Non-pigmented ciliary epithelial cell (primary cell): Measurements from ENCODE around the gene KLHL17.
"Not testable (repeated sequence)": the region's sequence is repeated elsewhere in the genome, so short reads cannot be mapped to it uniquely, and the experiment has no call there.

Source experiments
- DNase-seq: peaks from one replicate; pipeline ENCODE4 v3.0.0-alpha.2; 2010; ENCODE audit warnings: low read depth

The KLHL17 gene

GRCh38 chr1:937521-937920, 22.9 kb upstream of the KLHL17 start:
- DNase-seq = no peak

- no peak for DNase-seq
Measured at GRCh38 chr1:938088-938683, 22.2 kb upstream of the KLHL17 start.

DNA sequence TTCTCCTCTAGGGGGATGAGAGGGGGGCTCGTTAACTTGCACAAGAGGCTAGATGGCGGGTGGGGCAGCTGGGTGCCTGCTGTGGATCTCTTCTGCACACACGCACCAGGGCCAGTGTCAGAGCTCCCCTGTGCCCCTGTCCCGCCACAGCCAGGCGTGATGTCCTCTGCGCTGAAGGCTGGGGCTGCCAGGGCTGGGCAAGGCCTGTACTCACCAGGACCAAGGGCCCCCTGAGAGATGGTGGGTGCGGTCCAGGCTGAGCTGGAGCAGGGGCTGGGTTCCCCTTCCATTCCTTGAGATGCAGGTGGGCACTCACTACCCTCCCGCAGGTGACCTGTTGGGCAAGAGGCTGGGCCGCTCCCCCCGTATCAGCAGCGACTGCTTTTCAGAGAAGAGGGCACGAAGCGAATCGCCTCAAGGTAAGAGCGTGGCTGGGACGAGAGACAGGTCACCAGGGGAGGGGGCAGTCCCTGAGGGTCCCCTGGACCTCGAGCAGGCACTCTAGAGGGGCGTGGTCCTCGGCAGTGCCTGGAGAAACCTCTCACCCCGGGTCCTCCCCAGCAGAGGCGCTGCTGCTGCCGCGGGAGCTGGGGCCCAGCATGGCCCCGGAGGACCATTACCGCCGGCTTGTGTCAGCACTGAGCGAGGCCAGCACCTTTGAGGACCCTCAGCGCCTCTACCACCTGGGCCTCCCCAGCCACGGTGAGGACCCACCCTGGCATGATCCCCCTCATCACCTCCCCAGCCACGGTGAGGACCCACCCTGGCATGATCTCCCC, 21.5 kb upstream of the KLHL17 start:
- no peak for DNase-seq

- no peak for DNase-seq
Measured at GRCh38 chr1:939511-940106, 20.8 kb upstream of the KLHL17 start.

- DNase-seq = no peak
Measured at GRCh38 chr1:940107-941014, 20.0 kb upstream of the KLHL17 start.

DNA sequence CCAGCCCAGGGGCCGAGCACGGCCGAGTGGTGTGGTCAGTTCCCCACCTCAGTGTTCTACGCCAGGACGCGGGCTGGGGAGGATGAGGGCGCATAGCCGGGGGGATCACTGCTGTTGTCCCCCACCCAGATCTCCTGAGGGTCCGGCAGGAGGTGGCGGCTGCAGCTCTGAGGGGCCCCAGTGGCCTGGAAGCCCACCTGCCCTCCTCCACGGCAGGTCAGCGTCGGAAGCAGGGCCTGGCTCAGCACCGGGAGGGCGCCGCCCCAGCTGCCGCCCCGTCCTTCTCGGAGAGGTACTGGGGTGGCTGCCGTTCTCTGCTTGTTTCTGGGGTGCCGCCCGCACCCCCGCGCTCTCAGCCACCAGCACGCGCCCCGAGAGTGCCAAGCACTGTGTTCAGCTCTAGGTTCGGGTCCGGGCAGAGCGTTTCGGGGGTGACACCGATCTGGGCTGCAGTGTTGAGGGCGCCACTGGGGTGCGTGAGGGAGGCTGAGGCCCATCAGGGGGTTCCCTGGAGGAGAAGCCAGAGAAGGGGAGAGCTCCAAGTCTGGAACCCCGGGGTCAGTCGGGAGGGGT, 19.3 kb upstream of the KLHL17 start:
- no peak for DNase-seq

GRCh38 chr1:941588-942383, 18.6 kb upstream of the KLHL17 start:
- no peak for DNase-seq

GRCh38 chr1:942411-942821, 18.0 kb upstream of the KLHL17 start:
- no peak for DNase-seq

GRCh38 chr1:942864-943533, 17.4 kb upstream of the KLHL17 start:
- DNase-seq = no peak

DNA sequence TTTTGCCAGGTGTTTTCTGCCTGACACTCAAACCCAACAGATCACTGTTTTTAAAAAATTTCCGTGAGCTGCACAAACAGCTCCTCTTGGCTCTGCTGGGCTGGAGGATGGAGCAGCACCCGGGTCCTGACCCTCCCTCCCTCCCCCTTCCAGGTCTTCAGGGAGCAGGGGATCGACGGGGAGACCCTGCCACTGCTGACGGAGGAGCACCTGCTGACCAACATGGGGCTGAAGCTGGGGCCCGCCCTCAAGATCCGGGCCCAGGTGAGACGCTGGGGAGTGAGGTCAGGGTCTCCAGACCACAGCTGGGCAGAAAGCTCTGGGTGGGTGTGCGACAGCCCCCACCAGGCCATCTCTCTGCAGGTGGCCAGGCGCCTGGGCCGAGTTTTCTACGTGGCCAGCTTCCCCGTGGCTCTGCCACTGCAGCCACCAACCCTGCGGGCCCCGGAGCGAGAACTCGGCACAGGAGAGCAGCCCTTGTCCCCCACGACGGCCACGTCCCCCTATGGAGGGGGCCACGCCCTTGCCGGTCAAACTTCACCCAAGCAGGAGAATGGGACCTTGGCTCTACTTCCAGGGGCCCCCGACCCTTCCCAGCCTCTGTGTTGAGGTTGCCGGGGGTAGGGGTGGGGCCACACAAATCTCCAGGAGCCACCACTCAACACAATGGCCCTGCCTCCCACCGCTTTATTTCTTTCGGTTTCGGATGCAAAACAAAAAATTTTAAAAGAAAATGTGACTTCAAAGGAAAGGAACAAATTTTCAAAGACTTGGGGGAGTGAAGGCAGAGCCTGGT, 16.6 kb upstream of the KLHL17 start:
- DNase-seq = no peak

- DNase-seq = no peak
Measured at GRCh38 chr1:944341-945325, 15.8 kb upstream of the KLHL17 start.

DNA sequence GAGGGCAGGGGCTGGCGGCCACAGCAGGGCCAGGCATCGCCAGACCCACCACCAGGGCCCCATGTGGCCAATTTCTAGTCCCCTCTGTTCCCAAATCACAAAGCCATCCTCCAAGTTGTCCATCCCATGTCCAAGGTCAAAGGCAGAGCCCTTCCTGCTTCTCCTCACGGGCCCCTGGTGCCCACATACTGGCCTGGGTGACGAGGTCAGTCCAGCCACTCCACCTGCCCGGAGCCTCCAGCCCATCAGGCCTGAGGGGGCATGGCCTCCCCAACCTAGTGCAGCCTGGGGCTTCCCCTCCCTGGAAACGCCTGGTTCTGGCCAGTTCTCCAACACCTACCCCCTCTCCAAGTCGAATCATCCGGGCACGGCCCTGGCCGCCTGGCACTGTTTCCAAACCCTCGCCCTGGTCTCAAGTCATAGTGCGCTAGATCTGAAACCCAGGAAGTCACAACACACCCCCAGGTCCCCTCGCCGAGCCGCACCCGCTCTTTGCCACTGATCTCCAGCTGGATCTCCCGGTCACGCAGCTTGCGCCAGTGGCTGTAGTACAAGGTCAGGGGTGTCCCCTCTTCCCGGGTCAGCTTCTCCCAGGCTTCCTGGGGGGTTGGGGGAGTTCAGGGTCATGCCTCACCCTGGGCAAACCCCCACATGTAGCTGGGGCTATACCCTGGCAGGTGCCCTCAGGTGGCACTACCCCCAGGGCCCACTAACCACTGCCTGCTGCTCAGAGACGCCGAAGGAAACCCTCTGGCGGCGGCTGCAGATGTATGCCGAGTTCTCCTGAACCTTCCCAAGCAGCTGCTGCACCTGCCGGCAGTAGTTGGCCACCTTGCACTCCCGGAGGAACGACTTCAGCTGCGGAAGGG, 14.5 kb upstream of the KLHL17 start:
- no peak for DNase-seq

GRCh38 chr1:946811-947210, 13.6 kb upstream of the KLHL17 start:
- not testable (repeated sequence) for DNase-seq

- no peak for DNase-seq
Measured at GRCh38 chr1:947958-948357, 12.4 kb upstream of the KLHL17 start.

DNA sequence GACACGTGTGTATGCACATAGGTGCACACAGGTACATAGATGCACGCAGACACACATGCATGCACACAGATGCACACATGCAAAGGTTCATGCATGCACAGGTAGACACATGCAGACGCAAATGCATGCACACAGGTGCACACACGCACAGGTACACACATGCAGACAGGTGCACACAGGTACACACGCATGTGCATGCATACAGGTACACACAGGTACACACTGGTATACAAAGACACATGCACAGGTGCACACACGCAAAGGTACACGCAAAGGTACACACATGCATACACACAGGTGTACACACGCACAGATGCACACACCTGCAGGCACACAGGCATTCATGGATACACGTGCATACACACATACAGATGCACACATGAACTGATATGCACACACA, 10.1 kb upstream of the KLHL17 start:
- DNase-seq = no peak

- DNase-seq = no peak
Measured at GRCh38 chr1:950881-951280, 9.5 kb upstream of the KLHL17 start.

- DNase-seq = no peak
Measured at GRCh38 chr1:951364-951763, 9.0 kb upstream of the KLHL17 start.

DNA sequence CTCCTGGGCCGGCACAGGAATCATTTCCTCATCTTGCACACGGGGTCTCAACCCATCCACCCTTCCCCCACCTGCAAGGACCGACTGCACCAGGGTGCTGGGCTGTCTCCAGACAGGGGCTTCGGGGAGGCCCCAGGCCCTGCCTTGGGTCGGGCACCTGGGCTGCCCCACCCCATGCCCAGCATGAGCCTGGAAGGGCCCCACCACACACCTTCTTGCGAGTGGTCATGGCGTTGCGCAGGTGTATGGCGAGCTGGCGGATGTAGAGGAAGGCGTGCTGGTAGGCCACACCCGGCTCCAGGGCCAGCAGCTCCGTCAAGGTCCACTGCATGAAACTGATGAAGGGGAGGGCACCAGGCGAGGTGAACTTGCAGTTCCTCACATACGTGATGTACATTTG, 8.2 kb upstream of the KLHL17 start:
- no peak for DNase-seq
